Upper lobe of left lung (tissue), 6 donors: ENCODE measurements around the gene ANO2. TPM values are rescaled to one million over a fixed set of nuclear protein-coding genes. Genes with fewer than 3 reads are reported as not detected.
A peak's percentile ranks its signal among the peaks of the same experiment; 100 is the strongest.
"Not testable (repeated sequence)": the region's sequence is repeated elsewhere in the genome, so short reads cannot be mapped to it uniquely, and the experiment has no call there.

Experiments used
- ATAC-seq, 2 donors: fragments of 200-7000 bp; cut with Tn5 transposase; one replicate each; pipeline ENCODE4 v1.9.1; 2022; ENCODE audit warnings: mild to moderate bottlenecking in 2 of 2, moderate library complexity in 2 of 2; ENCODE audit not compliant: low FRiP score in 2 of 2
- DNase-seq, 2 donors: peaks; one replicate each; pipeline ENCODE4 v3.0.0-alpha.2; 2019 to 2020
- H3K27ac ChIP-seq, 4 donors: fragments of 200-600 bp; sonication (generic); one replicate each; pipeline ENCODE4 v1.5.1; 2016 to 2019
- H3K27me3 ChIP-seq, 4 donors: fragments of 200-600 bp; sonication (generic); one replicate each; pipeline ENCODE4 v1.5.1; 2017 to 2019
- H3K36me3 ChIP-seq, 4 donors: fragments of 200-600 bp; sonication (generic); one replicate each; pipeline ENCODE4 v1.5.1; 2016 to 2019
- H3K4me1 ChIP-seq, 4 donors: fragments of 200-600 bp; sonication (generic); one replicate each; pipeline ENCODE4 v1.5.1; 2018 to 2019
- H3K4me3 ChIP-seq, 4 donors: fragments of 200-600 bp; sonication (generic); one replicate each; pipeline ENCODE4 v1.5.1; 2017 to 2019; ENCODE audit warnings: mild to moderate bottlenecking in 2 of 4, moderate library complexity in 1 of 4
- H3K9me3 ChIP-seq, 4 donors: fragments of 200-600 bp; sonication (generic); one replicate each; pipeline ENCODE4 v1.5.1; 2018 to 2019
- CTCF ChIP-seq, 6 experiments: fragments of 450-650 bp in 4 of 6; fragments of 200-600 bp in 2 of 6; sonication (generic) in 2 of 6; IDR thresholded peaks; one replicate each; pipeline ENCODE4 v1.5.1; 2016 to 2019; ENCODE audit warnings: antibody characterized with exemption in 6 of 6
- EP300 ChIP-seq, 4 donors: sonication (generic); formaldehyde crosslinking; IDR thresholded peaks; one replicate each; pipeline ENCODE4 v1.5.1; 2017; ENCODE audit warnings: antibody characterized with exemption in 4 of 4, control low read depth in 2 of 4
- POLR2A ChIP-seq, 4 donors: fragments of 450-650 bp; IDR thresholded peaks; one replicate each; pipeline ENCODE4 v1.5.1; 2016 to 2017; ENCODE audit warnings: antibody characterized with exemption in 4 of 4, mild to moderate bottlenecking in 2 of 4
- POLR2AphosphoS5 ChIP-seq, 2 donors: sonication (generic); formaldehyde crosslinking; IDR thresholded peaks; one replicate each; pipeline ENCODE4 v1.5.1; 2017; ENCODE audit warnings: antibody characterized with exemption in 2 of 2
- WGBS, 2 donors: methylation state at CpG; one replicate each; pipeline ENCODE4 v1.1.5; 2017 to 2018; 5-methylcytosine and 5-hydroxymethylcytosine counted together
- total RNA-seq, 6 donors: library from RNA; depleted of rRNA in 4 of 6; stranded (reverse); fragments of >200 nt in 4 of 6; gene quantifications; one replicate each; pipeline versions ENCODE4 v1.1.0 to v1.2.1, GENCODE V29; 2016 to 2021
- donor health status: DM: no; HTN: no; CAD: no; lungs with moderate emphysema.
- donor health status: DM: no; HTN: yes; CAD: no; lungs with severe emphysema.

Gene ANO2
- total RNA-seq, 6 donors from 2014 or later = 4.4 to 78.6 (median 17.5) TPM

- H3K27ac ChIP-seq = no peak overlapping the region
- TF ChIP-seq EP300 (IDR thresholded peaks at IDR 0.05) (no peak), CTCF (IDR thresholded peaks at IDR 0.05) (no peak), POLR2AphosphoS5 (IDR thresholded peaks at IDR 0.05) (no peak), POLR2A (IDR thresholded peaks at IDR 0.05) (no peak)
- no peaks in the 10 kb centered on the region for H3K4me1 ChIP-seq
- 90 to 95% methylated on average over 6 of the region's 6 CpGs for WGBS, 2 donors
- DNase-seq (no peak), ATAC-seq (peak in 1 of 2 donors; percentile 16)
- H3K4me3 ChIP-seq = no peak overlapping the region
- no peaks in the 10 kb centered on the region for H3K27me3 ChIP-seq
- peaks cover 0 to 10% (median 0%) of the 10 kb centered on the region in 4 donors for H3K36me3 ChIP-seq
- H3K9me3 ChIP-seq = no peaks in the 10 kb centered on the region
These were observed 55.5 kb downstream of the ANO2 start for GRCh38 chr12:5889381-5890047.

GRCh38 chr12:5888816-5889315, 56.2 kb downstream of the ANO2 start:
- ATAC-seq (no peak), DNase-seq (peak in 1 of 2 donors; percentile 79)
- H3K27me3 ChIP-seq = no peaks in the 10 kb centered on the region
- TF ChIP-seq POLR2A (IDR thresholded peaks at IDR 0.05) = no peak
- no peak for TF ChIP-seq CTCF (IDR thresholded peaks at IDR 0.05)
- TF ChIP-seq POLR2AphosphoS5 (IDR thresholded peaks at IDR 0.05) = no peak
- no peak for TF ChIP-seq EP300 (IDR thresholded peaks at IDR 0.05)
- no peak overlapping the region for H3K27ac ChIP-seq
- H3K4me1 ChIP-seq = no peaks in the 10 kb centered on the region
- H3K4me3 ChIP-seq = no peak overlapping the region
- H3K36me3 ChIP-seq = peaks cover 0 to 16% (median 0%) of the 10 kb centered on the region in 4 donors
- H3K9me3 ChIP-seq = no peaks in the 10 kb centered on the region
- 92 to 93% methylated on average over 15 to 16 of the region's 26 CpGs for WGBS, 2 donors

- not testable (repeated sequence) for H3K4me3 ChIP-seq, H3K27me3 ChIP-seq, H3K27ac ChIP-seq, H3K9me3 ChIP-seq, ATAC-seq, DNase-seq, H3K4me1 ChIP-seq
- peaks cover 0 to 16% (median 0%) of the 10 kb centered on the region in 4 donors for H3K36me3 ChIP-seq
- 64 to 76% methylated on average over 16 of the region's 16 CpGs for WGBS, 2 donors
These were observed 57.2 kb downstream of the ANO2 start for GRCh38 chr12:5887819-5888218.

GRCh38 chr12:5884866-5885265, 60.2 kb downstream of the ANO2 start:
- H3K4me3 ChIP-seq = no peak overlapping the region
- 78 to 83% methylated on average over 3 of the region's 3 CpGs for WGBS, 2 donors
- peaks cover 0 to 14% (median 0%) of the 10 kb centered on the region in 4 donors for H3K36me3 ChIP-seq
- H3K27me3 ChIP-seq = no peaks in the 10 kb centered on the region
- no peaks in the 10 kb centered on the region for H3K9me3 ChIP-seq
- ATAC-seq (no peak), DNase-seq (no peak)
- H3K4me1 ChIP-seq = no peaks in the 10 kb centered on the region
- H3K27ac ChIP-seq = no peak overlapping the region
- TF ChIP-seq POLR2AphosphoS5 (IDR thresholded peaks at IDR 0.05) (no peak), EP300 (IDR thresholded peaks at IDR 0.05) (no peak), POLR2A (IDR thresholded peaks at IDR 0.05) (no peak), CTCF (IDR thresholded peaks at IDR 0.05) (no peak)

GRCh38 chr12:5884285-5884684, 60.8 kb downstream of the ANO2 start:
- Histone ChIP-seq H3K4me3 (no peak overlapping the region), H3K4me1 (no peaks in the 10 kb centered on the region), H3K27me3 (no peaks in the 10 kb centered on the region), H3K27ac (no peak overlapping the region), H3K36me3 (peaks cover 0 to 14% (median 0%) of the 10 kb centered on the region in 4 donors), H3K9me3 (no peaks in the 10 kb centered on the region)
- DNase-seq = no peak
- WGBS, 2 donors = 83 to 94% methylated on average over 2 of the region's 2 CpGs
- no peak for ATAC-seq
- TF ChIP-seq POLR2AphosphoS5 (IDR thresholded peaks at IDR 0.05) = no peak
